ENCODE results near the gene ADH4. TPM values are rescaled to one million over a fixed set of nuclear protein-coding genes. Genes with fewer than 3 reads are reported as not detected.

The ADH4 gene
- total and polyA plus RNA-seq, 2 experiments from 2014 or later = not detected

GRCh38 chr4:99151995-99152394, 7.9 kb upstream of the ADH4 start (continued):
- TF ChIP-seq ZNF462 (CRISPR knock-in tag; IDR thresholded peaks at IDR 0.05) = no peak

- no peak overlapping the region for H3K27ac Mint-ChIP-seq
- H2AFZ ChIP-seq = no peak overlapping the region
- H4K20me1 ChIP-seq (replicated peaks; ENCODE audit: insufficient read depth) = no peaks in the 10 kb centered on the region
- H3K4me2 ChIP-seq = no peak overlapping the region
- H3K4me3 Mint-ChIP-seq = no peak overlapping the region
- H3K36me3 Mint-ChIP-seq (ENCODE audit: low read depth) = peaks cover 29% of the 10 kb centered on the region
- no peaks in the 10 kb centered on the region for H3F3A ChIP-seq (replicated peaks; ENCODE audit: low read depth)
- H3K9me2 ChIP-seq (ENCODE audit: insufficient read depth) = peaks cover 4% of the 10 kb centered on the region; the same call in 1 of the 2 replicates
- H3K4me3 ChIP-seq = no peak overlapping the region
- peaks cover 34% of the 10 kb centered on the region for H3K9me3 Mint-ChIP-seq
- no peaks in the 10 kb centered on the region for H3K36me3 ChIP-seq (ENCODE audit: insufficient read depth)
- no peaks in the 10 kb centered on the region for H3K27me3 ChIP-seq (ENCODE audit: insufficient read depth)
- no peaks in the 10 kb centered on the region for H3K4me1 Mint-ChIP-seq
- no peak overlapping the region for H3K27ac ChIP-seq (ENCODE audit: low read depth)
- ATAC-seq (no peak), DNase-seq (ENCODE audit: low spot score) (no peak)
- H3K79me2 ChIP-seq (replicated peaks; ENCODE audit: insufficient read depth) = no peaks in the 10 kb centered on the region
- peaks cover 1% of the 10 kb centered on the region for H3K27me3 Mint-ChIP-seq (ENCODE audit: insufficient read depth, low read depth, poor library complexity)
- H3K4me1 ChIP-seq (ENCODE audit: insufficient read depth) = no peaks in the 10 kb centered on the region
- TF ChIP-seq STAT1 (IDR thresholded peaks at IDR 0.05; ENCODE audit: unreplicated experiment) (no peak), ETS1 (IDR thresholded peaks at IDR 0.05) (no peak), ZNF331 (CRISPR knock-in tag; IDR thresholded peaks at IDR 0.05; ENCODE audit: low read depth) (no peak), JUNB (IDR thresholded peaks at IDR 0.05; ENCODE audit: unreplicated experiment) (no peak), NANOG (IDR thresholded peaks at IDR 0.05; ENCODE audit: borderline replicate concordance) (no peak), REST (IDR thresholded peaks at IDR 0.05; ENCODE audit: unreplicated experiment) (no peak), EZH2phosphoT487 (IDR thresholded peaks at IDR 0.05; ENCODE audit: unreplicated experiment) (no peak)
Measured at GRCh38 chr4:99151452-99151851, 7.4 kb upstream of the ADH4 start.

Data from GM23338 (cell line).